HepG2 (cell line): Measurements from ENCODE around the gene PSENEN. TPM values are rescaled to one million over a fixed set of nuclear protein-coding genes. Genes with fewer than 3 reads are reported as not detected.

ENCODE experiments used
- FOXP1 ChIP-seq, 2 experiments: fragments of 450-650 bp in 1 of 2; IDR thresholded peaks; 2 replicates each; pipeline ENCODE4 v1.6.1; 2017 to 2018; ENCODE audit warnings: antibody characterized with exemption in 1 of 2
- GATA4 ChIP-seq: sonication (generic); IDR thresholded peaks from 2 replicates; pipeline ENCODE4 v1.6.1; 2016; ENCODE audit warnings: antibody characterized with exemption, low read depth, borderline replicate concordance
- KIAA2018 ChIP-seq: sonication (generic); formaldehyde crosslinking; IDR thresholded peaks from 2 replicates; pipeline ENCODE4 v1.5.0; 2020; ENCODE audit warnings: mild to moderate bottlenecking, missing genetic modification reagents, borderline replicate concordance
- PCBP2 ChIP-seq: fragments of 200-400 bp; formaldehyde crosslinking; optimal IDR thresholded peaks from 2 replicates; pipeline ENCODE3; 2018; ENCODE audit warnings: low read length, low read depth; ENCODE audit not compliant: poor library complexity, severe bottlenecking
- SKI ChIP-seq: fragments of 450-650 bp; IDR thresholded peaks from one replicate; pipeline ENCODE4 v1.6.1; 2018; ENCODE audit warnings: mild to moderate bottlenecking; ENCODE audit not compliant: partially characterized antibody
- ZNF44 ChIP-seq: sonication (generic); formaldehyde crosslinking; IDR thresholded peaks from 2 replicates; pipeline ENCODE4 v1.5.1; 2020; ENCODE audit warnings: mild to moderate bottlenecking, missing genetic modification reagents
- ZNF687 ChIP-seq: sonication (generic); formaldehyde crosslinking; IDR thresholded peaks from 2 replicates; pipeline ENCODE4 v1.5.1; 2020; ENCODE audit warnings: mild to moderate bottlenecking, missing genetic modification reagents, moderate library complexity
- ZNF782 ChIP-seq: sonication (generic); formaldehyde crosslinking; IDR thresholded peaks from 2 replicates; pipeline ENCODE4 v1.4.0; 2020; ENCODE audit warnings: missing genetic modification reagents, mild to moderate bottlenecking, borderline replicate concordance
- polyA plus RNA-seq, 8 experiments: library from polyadenylated mRNA; depleted of rRNA in 3 of 8; stranded (reverse) in 7 of 8; unstranded in 1 of 8; fragments of >200 nt; fragmentation: Illumina TruSeq in 4 of 8; extraction: Trizol in 4 of 8; gene quantifications; 2 replicates each; pipeline versions ENCODE4 v1.2.1 to v1.2.3, GENCODE V29; 2011 to 2016; ENCODE audit warnings: low read depth in 4 of 8, missing spikeins in 1 of 8, mixed read lengths in 1 of 8; ENCODE audit not compliant: insufficient read depth in 1 of 8
- total RNA-seq, 5 experiments: library from RNA; depleted of rRNA; stranded (reverse); fragments of >200 nt; fragmentation: Illumina TruSeq; extraction: Trizol; gene quantifications; 2 replicates each; pipeline ENCODE4 v1.2.3, GENCODE V29; 2016; ENCODE audit warnings: low read depth in 1 of 5

The PSENEN gene
- total and polyA plus RNA-seq, 2 of the 13 experiments (the other 11 are each of a cell fraction or from before 2014, with no cell fraction given): 16.9 to 34.2 TPM

GRCh38 chr19:35786299-35787160 lies 41.1 kb downstream of the PSENEN start (continued):
- peak; percentile 61 for TF ChIP-seq ZNF687
- no peak for TF ChIP-seq PCBP2
- no peak for TF ChIP-seq GATA4
- no peak for TF ChIP-seq ZNF44 (CRISPR knock-in tag)
- TF ChIP-seq FOXP1 (IDR thresholded peaks at IDR 0.05): no peak
- no peak for TF ChIP-seq FOXP1 (CRISPR knock-in tag; IDR thresholded peaks at IDR 0.05)
- no peak for TF ChIP-seq KIAA2018 (CRISPR knock-in tag)
- no peak for TF ChIP-seq SKI
- TF ChIP-seq ZNF782: peak; percentile 68; the same call in 1 of the 2 replicates
